MM.1S (cell line): ENCODE measurements around the gene BFSP1.

Source experiments
- EZH2 ChIP-seq: fragments of 300-600 bp; sonication (generic); optimal IDR thresholded peaks from 2 replicates; pipeline ENCODE3; 2017; ENCODE audit warnings: low read depth, mild to moderate bottlenecking, antibody characterized with exemption, low read length, mixed read lengths
- EZH2phosphoT487 ChIP-seq: fragments of 300-600 bp; sonication (generic); IDR thresholded peaks from 2 replicates; pipeline ENCODE4 v1.6.1; 2018; ENCODE audit warnings: antibody characterized with exemption, low read length
- TF ChIP-seq, protein P1 (sequence below): fragments of 300-600 bp; sonication (generic); IDR thresholded peaks from 2 replicates; pipeline ENCODE4 v1.5.1; 2016; ENCODE audit warnings: antibody characterized with exemption, low read length, mixed read lengths

DNA sequence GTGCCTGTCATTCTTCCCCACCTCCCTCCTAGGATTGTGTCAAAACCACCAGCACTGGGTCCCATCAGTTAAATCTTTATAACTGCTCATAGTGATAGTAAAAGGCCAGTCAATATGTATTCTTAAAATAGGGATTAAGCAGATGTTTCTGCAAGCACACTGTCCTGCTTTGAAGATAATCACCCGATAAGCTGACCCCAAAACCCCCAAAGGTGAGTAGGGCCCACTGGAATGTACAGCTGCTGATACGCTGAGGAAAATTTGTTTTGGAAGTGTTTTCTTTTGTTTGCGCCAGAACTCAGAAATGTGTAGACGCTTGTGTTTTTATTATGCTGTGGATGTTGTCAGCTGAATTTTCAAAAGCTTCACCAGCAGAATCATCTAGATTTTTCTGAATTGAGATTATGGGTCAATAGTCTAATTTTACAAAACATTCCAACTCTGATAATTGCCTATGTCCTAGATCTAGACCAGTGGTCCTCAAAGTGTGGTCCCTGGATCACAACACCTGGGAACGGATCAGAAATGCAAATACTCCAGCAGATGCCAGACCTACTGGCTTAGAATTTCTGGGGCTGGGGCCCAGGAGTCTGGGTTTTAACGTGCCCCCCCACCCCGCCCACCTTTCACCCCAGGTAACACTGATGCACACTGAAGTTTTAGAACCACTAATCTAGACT, 11.4 kb downstream of the BFSP1 start:
- TF ChIP-seq, protein P1, sequence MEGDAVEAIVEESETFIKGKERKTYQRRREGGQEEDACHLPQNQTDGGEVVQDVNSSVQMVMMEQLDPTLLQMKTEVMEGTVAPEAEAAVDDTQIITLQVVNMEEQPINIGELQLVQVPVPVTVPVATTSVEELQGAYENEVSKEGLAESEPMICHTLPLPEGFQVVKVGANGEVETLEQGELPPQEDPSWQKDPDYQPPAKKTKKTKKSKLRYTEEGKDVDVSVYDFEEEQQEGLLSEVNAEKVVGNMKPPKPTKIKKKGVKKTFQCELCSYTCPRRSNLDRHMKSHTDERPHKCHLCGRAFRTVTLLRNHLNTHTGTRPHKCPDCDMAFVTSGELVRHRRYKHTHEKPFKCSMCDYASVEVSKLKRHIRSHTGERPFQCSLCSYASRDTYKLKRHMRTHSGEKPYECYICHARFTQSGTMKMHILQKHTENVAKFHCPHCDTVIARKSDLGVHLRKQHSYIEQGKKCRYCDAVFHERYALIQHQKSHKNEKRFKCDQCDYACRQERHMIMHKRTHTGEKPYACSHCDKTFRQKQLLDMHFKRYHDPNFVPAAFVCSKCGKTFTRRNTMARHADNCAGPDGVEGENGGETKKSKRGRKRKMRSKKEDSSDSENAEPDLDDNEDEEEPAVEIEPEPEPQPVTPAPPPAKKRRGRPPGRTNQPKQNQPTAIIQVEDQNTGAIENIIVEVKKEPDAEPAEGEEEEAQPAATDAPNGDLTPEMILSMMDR, result no peak
- no peak for TF ChIP-seq EZH2
- no peak for TF ChIP-seq EZH2phosphoT487
